ENCODE results near the gene GPHN. TPM values are rescaled to one million over a fixed set of nuclear protein-coding genes. Genes with fewer than 3 reads are reported as not detected.

The GPHN gene
- total and polyA plus RNA-seq, 2 of the 4 experiments (the other 2 are of a cell fraction), result 8.0 to 8.1 TPM

GRCh38 chr14:66651536-66652220, 143.7 kb downstream of the GPHN start:
- Histone ChIP-seq H3K36me3 (ENCODE audit: control insufficient read depth, insufficient read depth, low read length) (no peaks in the 10 kb centered on the region), H3K4me1 (ENCODE audit: control insufficient read depth, insufficient read depth, low read length) (no peaks in the 10 kb centered on the region), H3K27ac (ENCODE audit: insufficient read depth, low read length) (no peak overlapping the region), H4K5ac (ENCODE audit: low read depth, low read length) (no peak overlapping the region), H3K14ac (replicated peaks; ENCODE audit: low read depth, low read length) (no peak overlapping the region), H4K8ac (ENCODE audit: low read depth in 2 of 2, low read length in 2 of 2) (no peak overlapping the region), H3K23ac (ENCODE audit: low read depth, low read length) (no peak overlapping the region), H4K91ac (ENCODE audit: insufficient read depth, low read depth, low read length) (no peak overlapping the region), H3K4me3 (ENCODE audit: insufficient read depth, low read depth, low read length) (no peak overlapping the region), H3K9me3 (ENCODE audit: control insufficient read depth, insufficient read depth, low read length) (no peaks in the 10 kb centered on the region), H2BK20ac (ENCODE audit: low read depth, low read length) (no peak overlapping the region), H2AK9ac (replicated peaks; ENCODE audit: low read depth, low read length, poor library complexity) (no peak overlapping the region), H3K4ac (ENCODE audit: low read depth, low read length) (no peak overlapping the region), H2BK120ac (ENCODE audit: low read depth, low read length) (no peak overlapping the region), H3K79me1 (ENCODE audit: low read depth in 1 of 2, low read length in 2 of 2) (no peaks in the 10 kb centered on the region), H3K9me1 (ENCODE audit: insufficient read depth, low read length) (no peaks in the 10 kb centered on the region), H3K18ac (ENCODE audit: low read depth, low read length) (no peak overlapping the region), H3K56ac (ENCODE audit: extremely low read depth, insufficient read depth, low read length) (no peak overlapping the region), H3K27me3 (ENCODE audit: control insufficient read depth, insufficient read depth, low read length) (no peaks in the 10 kb centered on the region), H2AFZ (replicated peaks; ENCODE audit: low read length, poor library complexity) (no peak overlapping the region), H3K9ac (ENCODE audit: low read depth, low read length) (no peak overlapping the region), H2BK15ac (ENCODE audit: low read depth, low read length) (no peak overlapping the region), H3K4me2 (ENCODE audit: low read depth, low read length) (no peak overlapping the region), H2AK5ac (ENCODE audit: low read depth, low read length) (no peak overlapping the region), H2BK5ac (ENCODE audit: low read depth, low read length, poor library complexity, severe bottlenecking) (no peak overlapping the region), H4K20me1 (ENCODE audit: insufficient read depth, low read length) (no peaks in the 10 kb centered on the region)
- DNase-seq (no peak), ATAC-seq (ENCODE audit: low read depth) (no peak)
- BruUV-seq (replicated peaks), result no TSS peak
- intact Hi-C loops (cut with micrococcal nuclease) (no loop called here), in situ Hi-C loops (cut with MboI; ENCODE audit: low sequenced_read_pairs) (no loop called here), dilution Hi-C loops (cut with HindIII; ENCODE audit: low sequenced_read_pairs, unreplicated experiment) (no loop called here)
- TF ChIP-seq NFE2L2 (IDR thresholded peaks at IDR 0.05; ENCODE audit: low read depth, low read length) (no peak), CHD1 (IDR thresholded peaks at IDR 0.05; ENCODE audit: low read depth, low read length) (no peak), MAZ (IDR thresholded peaks at IDR 0.05; ENCODE audit: borderline replicate concordance, low read depth, low read length) (no peak), RFX5 (IDR thresholded peaks at IDR 0.05; ENCODE audit: low read depth, low read length) (no peak), SMC3 (IDR thresholded peaks at IDR 0.05; ENCODE audit: low read depth, low read length) (no peak), FOS (IDR thresholded peaks at IDR 0.05; ENCODE audit: low read depth, low read length) (no peak), CEBPB (IDR thresholded peaks at IDR 0.05; ENCODE audit: low read depth, low read length) (no peak), CTCF (conservative IDR thresholded peaks at IDR 0.05; ENCODE audit: low read depth, low read length) (no peak), ELK1 (IDR thresholded peaks at IDR 0.05; ENCODE audit: borderline replicate concordance, low read depth, low read length) (no peak), MAFK (IDR thresholded peaks at IDR 0.05; ENCODE audit: low read depth, low read length) (no peak), POLR2A (IDR thresholded peaks at IDR 0.05; ENCODE audit: low read depth, low read length) (no peak), RAD21 (IDR thresholded peaks at IDR 0.05; ENCODE audit: low read length) (no peak)
- WGBS, 2 experiments (ENCODE audit: extremely low coverage in 2 of 2, insufficient read length in 1 of 2), result no CpG with 5 or more reads among the region's 5 CpGs
- ChIA-PET CTCF (no interaction called here), POLR2A (ENCODE audit: unreplicated experiment) (no interaction called here)
